HG02870 (cell line): ENCODE results near the gene MYOZ2.

Experiments
- ATAC-seq: cut with Tn5 transposase; IDR thresholded peaks from one replicate; pipeline ENCODE4 v1.9.1; 2021; ENCODE audit warnings: mild to moderate bottlenecking, moderate library complexity; ENCODE audit not compliant: unreplicated experiment

The MYOZ2 gene

DNA sequence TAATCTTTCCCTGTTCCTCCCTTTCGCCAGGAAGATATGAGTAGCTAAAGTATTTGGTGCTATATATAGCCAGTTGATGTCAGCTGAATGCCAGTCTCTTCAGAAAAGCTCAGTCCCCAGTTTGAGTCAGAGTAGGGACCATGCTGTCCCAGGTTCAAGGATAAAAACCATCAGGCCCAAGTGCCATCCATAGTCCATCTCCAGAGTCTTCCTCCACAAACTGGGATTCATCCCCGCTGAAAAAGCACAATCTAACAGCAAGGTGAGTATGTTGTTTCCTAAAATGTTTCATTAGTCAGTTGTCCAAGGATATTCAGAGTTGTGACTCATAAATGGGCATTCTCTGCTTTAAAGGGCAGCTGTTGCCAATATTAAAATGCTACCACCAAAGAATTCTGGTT is at the start of gene MYOZ2:
Gene MYOZ2 (plus strand): TSS at position 112 of the 401 bp plus-strand sequence. CDS start 694 bp downstream, outside the sequence.
- ATAC-seq, result no peak

- no peak for ATAC-seq
Observed at GRCh38 chr4:119087121-119087520, 48.5 kb upstream of the MYOZ2 start.

DNA sequence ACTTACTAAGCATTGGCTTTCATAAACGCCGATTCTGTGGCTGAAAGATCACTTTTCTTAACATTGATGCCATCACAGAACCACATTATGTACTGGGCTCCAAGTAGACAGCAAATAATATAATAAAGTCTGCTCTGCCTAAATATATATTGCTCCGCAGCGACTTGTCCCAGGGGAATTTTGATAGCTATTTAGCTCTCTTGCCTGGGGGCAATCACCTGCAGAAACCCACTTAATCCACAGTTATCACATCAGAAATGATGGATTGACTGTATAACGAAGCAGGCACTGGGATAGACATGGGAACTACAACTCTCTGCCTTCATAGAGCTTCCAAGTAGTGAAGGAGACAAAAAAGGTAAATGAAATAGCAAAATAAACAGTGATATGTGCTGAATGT is 48.0 kb upstream of the MYOZ2 start:
- no peak for ATAC-seq

GRCh38 chr4:119093042-119093827 is 42.4 kb upstream of the MYOZ2 start:
- ATAC-seq, result no peak

GRCh38 chr4:119097282-119097900 is 38.2 kb upstream of the MYOZ2 start:
- peak; percentile 75 for ATAC-seq

DNA sequence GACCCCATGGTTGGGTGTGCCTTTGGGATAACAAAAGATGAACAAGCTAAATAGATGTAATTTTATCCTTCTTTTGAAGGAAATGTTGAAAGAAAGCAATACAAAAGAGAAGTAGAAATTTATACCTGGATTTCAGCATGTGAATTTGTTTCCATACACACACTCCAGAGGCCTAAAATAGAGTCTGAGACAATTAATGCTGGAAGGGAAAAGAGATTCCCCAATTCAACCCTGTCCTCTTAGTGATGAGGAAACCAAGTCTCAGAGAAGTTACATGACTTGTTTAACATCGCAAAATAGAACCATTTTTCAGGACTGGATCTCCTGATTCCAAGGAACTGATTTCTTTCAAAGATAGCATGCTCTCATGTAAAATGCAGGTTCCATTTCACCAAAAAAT is 37.3 kb upstream of the MYOZ2 start:
- no peak for ATAC-seq

DNA sequence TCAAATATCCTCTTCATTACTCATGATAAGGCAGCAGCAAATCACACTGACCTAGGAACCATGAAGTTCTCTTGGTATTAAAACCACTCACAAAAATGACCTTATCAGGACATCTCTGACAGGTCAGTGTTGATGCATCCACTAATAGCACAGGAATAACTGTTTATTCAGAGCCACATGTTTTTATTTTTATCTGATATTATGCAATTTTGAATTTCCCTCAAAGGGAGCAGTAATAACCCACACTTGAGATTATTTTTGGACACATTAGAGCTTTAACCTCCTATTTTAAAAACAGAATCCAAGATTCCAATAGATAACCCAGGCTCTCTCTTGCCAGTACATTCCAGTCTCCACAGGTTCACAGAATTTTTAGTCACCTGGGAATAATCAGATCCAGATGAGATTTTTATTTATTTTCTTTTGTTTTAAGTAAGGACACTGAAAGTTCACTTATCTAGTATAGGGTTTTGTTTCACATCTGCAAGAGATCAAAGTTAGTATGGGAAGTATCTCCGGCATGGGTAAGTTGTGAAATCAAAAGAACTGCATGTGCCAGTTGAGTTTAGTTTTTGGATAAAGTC is 36.3 kb upstream of the MYOZ2 start:
- no peak for ATAC-seq

DNA sequence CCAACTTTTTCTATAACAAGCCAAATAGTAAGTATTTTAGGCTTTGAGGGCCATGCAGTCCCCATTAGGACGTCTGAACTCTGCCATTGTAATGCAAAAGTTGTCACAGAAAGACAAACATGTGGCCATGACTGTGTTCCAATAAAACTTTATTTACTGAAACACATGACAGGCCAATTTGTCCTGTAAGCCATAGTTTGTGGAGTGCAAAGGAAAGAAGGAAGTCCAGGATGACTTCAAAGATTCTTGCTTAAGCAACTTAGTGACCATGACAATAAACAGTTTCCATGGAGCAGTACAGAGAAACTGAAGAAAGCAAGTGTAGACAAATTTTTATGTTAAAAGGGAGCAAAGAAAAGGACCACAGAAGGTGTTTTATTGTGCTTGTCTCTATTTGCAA is 35.0 kb upstream of the MYOZ2 start:
- ATAC-seq, result no peak

DNA sequence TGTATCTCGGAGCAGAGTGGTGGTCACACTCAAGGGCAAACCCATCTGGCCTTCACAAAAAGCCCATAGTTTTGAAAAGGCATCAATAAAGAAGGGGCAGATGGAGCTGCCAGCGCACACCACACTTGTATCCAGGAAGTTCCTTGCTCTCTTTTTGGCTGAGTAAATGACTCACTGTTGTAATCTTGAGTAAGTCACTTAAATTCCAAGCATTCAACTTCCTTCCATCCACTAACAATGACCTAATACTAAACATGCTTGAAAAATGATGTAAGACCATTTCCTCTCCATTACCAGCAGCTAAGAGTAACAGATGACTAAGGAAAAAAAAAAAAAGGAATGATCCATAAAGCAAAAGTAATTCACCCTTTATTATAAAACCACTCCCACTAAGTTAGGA is 32.4 kb upstream of the MYOZ2 start:
- no peak for ATAC-seq

- ATAC-seq, result no peak
Observed at GRCh38 chr4:119104644-119105273, 30.9 kb upstream of the MYOZ2 start.

DNA sequence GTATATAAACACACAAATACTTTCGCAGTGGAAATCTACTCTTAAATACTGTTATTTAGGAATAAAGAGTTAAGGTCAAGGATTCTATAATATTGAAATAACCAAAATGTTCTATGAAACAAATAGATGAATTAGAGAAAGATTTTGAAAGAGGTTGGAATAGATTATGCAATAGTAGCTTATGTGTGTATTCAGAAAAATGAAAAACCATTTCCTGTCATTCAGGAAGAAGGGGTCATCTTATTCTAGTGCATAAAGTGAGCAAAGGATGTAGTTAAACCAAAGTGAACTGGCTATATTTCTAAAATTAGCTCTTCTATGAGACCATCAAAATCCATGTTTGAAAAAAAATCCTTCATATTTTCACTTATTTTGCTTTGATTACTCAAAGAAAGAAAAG is 30.0 kb upstream of the MYOZ2 start:
- ATAC-seq, result no peak

DNA sequence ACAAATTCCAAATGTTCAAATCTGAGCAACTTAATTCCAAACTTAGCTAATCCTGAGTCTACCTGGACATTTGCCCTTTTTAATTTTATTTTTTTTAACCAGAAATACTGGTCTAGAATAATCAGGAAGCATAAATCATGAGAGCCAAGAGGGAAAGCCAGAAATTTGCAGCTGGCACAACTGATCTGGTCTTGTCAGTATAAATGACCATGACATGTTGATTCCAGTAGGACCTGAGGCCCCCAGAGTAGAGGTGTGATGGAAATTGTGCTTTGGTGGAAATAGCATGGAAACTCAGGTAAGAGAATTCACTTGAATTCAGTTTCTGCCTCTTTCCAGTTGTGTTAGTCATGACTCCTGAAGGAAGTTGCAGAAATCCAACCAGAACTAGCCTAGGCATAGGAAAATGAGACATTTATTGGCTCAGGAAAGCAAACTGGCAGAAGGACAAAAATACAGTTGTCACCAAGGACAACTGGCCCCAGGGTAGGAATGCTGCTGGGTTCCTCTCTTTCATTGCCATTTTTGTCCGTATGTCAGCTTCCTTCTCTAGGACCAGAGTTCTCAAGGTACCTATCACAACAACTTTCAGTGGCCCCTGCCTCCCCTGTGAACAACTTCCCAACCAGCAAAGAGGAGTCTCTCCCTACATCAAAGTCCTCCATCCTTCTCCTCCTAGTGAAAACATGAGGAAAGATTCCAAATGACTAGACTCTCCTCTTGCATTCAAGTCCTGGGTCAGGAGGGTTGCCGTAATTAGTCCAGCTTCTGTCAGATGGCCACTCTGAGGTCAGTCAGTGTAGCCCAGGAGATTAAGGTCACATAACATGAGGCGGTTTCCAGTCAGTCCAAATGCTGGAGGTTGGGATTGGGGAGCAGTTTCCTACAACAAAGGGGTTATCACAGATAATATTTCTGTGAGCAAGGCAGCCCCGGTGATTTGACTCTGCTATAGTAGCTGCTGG is 29.3 kb upstream of the MYOZ2 start:
- no peak for ATAC-seq

GRCh38 chr4:119110121-119110520 is 25.5 kb upstream of the MYOZ2 start:
- no peak for ATAC-seq

GRCh38 chr4:119111296-119111695 is 24.3 kb upstream of the MYOZ2 start:
- no peak for ATAC-seq

GRCh38 chr4:119113033-119113655 is 22.5 kb upstream of the MYOZ2 start:
- ATAC-seq, result no peak

DNA sequence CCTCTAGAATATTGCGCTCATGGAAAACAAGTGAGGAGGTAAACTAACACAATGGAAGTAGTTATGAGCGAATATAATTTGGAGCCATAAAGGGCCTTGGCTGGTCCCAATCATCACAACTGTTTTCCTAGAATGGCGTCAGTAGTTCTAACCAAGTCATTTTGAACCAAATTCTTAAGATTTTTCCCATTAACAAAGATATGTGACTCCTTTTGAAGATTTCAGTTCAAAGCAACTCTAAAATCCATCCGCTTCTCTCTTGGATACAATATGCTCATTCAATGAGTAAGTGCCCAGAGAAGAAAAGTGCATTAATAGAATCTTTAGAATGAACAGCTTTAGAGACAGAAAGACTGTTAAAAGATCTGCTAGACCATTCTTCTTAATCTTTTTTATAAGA is 19.6 kb upstream of the MYOZ2 start:
- no peak for ATAC-seq

GRCh38 chr4:119116925-119117900 is 18.4 kb upstream of the MYOZ2 start:
- ATAC-seq, result no peak

GRCh38 chr4:119118397-119118796 is 17.2 kb upstream of the MYOZ2 start:
- ATAC-seq, result no peak

GRCh38 chr4:119124352-119124751 is 11.3 kb upstream of the MYOZ2 start:
- no peak for ATAC-seq
